T follicular helper cell (primary cell): Measurements from ENCODE around the gene MRPL55.
A peak's percentile ranks its signal among the peaks of the same experiment; 100 is the strongest.

Experiments
- DNase-seq: peaks from one replicate; pipeline ENCODE4 v3.0.0-alpha.2; 2020; ENCODE audit warnings: low read depth
- total RNA-seq, 2 experiments: gene quantifications; one replicate each; lab custom pipeline; 2026; lab: John Stamatoyannopoulos, UW

MRPL55 gene
- 22.2 to 27.1 reads per million in 2 experiments for total RNA-seq

DNA sequence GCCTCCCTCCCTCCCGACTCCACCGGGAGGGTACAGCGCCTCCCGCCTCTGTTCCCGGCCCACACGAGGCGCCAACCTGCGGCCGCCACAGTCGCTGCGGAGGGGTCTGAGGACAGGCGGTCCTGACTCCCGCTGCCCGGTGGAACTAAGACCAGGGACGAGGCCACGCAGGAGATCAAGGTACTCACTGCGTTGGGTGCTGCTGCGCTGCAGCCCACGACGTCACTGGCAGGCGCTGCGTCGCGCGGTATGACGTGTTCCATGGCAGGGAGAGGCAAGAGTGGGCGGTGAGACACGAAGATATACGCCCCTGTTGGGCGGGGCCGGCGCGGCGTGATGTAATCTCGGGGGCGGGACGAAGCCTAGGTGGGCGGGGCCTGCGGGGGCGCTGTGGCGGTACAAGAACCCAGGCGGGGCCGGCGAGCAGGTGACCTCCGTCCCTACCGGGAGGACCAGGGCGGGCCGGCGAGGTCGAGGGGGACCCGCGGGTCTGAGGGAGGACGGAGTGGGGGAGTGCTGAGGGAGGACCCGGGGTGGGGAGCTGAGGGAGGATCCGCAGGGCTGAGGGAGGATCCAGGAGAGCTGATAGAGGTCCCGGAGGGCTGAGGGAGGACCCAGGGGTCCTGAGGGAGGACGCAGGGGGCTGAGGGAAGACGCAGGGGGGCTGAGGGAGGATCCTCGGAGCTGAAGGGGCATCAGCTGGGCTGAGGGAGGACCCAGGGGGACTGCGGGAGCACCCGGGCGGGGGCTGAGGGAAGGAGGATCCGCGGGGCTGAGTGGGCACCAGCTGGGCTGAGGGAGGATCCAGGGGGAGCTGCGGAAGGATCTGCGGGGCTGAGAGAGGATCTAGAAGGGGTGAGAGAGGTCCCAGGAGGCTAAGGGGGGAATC lies at the start of gene MRPL55:
MRPL55 (minus strand) TSS at position 227 of the 889 bp plus-strand sequence. CDS start 1,039 bp downstream, outside the sequence.
- DNase-seq, result peak; percentile 97

DNA sequence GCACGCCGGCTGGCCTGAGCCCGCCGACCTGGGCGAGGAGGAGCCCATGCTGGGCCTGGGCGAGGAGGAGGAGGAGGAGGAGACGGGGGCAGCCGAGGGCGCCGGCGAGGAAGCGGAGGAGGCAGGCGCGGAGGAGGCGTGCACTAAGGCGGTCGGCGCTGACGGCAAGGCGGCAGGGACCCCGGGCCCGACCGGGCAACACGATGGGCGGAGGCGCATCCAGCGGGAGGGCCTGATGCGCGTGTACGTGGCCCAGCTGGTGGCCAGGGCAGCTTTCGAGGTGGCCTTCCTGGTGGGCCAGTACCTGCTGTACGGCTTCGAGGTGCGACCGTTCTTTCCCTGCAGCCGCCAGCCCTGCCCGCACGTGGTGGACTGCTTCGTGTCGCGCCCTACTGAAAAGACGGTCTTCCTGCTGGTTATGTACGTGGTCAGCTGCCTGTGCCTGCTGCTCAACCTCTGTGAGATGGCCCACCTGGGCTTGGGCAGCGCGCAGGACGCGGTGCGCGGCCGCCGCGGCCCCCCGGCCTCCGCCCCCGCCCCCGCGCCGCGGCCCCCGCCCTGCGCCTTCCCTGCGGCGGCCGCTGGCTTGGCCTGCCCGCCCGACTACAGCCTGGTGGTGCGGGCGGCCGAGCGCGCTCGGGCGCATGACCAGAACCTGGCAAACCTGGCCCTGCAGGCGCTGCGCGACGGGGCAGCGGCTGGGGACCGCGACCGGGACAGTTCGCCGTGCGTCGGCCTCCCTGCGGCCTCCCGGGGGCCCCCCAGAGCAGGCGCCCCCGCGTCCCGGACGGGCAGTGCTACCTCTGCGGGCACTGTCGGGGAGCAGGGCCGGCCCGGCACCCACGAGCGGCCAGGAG lies 49.3 kb upstream of the MRPL55 start:
- DNase-seq, result no peak

DNA sequence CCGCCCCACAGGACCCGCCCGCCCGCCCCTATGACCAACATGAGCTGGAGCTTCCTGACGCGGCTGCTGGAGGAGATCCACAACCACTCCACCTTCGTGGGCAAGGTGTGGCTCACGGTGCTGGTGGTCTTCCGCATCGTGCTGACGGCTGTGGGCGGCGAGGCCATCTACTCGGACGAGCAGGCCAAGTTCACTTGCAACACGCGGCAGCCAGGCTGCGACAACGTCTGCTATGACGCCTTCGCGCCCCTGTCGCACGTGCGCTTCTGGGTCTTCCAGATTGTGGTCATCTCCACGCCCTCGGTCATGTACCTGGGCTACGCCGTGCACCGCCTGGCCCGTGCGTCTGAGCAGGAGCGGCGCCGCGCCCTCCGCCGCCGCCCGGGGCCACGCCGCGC lies 48.6 kb upstream of the MRPL55 start:
- no peak for DNase-seq

DNA sequence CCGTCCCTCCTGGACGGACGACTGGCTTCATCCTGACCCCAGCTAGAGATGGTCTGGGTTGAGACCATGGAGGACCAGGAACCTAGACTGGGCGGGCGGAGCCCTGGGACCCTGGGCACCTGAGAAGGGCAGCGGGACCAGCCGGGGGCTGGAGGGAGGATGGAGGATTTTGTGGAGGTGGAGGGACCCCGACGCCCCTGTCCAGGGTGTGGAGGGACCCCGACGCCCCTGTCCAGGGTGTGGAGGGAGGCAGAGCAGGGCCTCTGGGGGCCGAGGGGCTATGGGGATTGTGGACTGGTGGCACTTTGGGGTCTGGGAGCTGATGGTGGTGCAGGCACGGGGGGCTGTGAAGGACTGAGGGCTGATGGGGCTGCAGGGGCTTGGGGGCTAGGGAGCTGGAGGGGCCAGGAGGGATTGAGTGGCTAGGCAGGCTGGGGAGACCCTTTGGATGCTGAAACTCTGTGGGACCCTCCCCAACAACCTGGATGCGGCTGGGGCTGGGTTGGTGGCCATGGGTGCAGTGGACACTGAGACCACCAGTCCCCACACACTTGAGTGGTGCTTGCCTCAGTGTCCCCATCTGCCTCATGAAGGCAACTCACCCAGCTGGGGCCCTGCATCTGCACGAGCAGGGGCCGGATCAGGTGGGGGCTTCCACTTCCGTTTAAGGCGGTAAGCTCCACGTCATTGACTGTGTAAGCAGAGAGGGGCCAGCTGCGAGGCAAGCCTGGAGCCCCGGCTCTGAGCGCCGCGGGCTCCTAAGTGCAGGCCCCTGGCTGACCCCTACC lies 48.0 kb upstream of the MRPL55 start:
- DNase-seq, result no peak

GRCh38 chr1:228156515-228156881 lies 47.4 kb upstream of the MRPL55 start:
- DNase-seq, result no peak

DNA sequence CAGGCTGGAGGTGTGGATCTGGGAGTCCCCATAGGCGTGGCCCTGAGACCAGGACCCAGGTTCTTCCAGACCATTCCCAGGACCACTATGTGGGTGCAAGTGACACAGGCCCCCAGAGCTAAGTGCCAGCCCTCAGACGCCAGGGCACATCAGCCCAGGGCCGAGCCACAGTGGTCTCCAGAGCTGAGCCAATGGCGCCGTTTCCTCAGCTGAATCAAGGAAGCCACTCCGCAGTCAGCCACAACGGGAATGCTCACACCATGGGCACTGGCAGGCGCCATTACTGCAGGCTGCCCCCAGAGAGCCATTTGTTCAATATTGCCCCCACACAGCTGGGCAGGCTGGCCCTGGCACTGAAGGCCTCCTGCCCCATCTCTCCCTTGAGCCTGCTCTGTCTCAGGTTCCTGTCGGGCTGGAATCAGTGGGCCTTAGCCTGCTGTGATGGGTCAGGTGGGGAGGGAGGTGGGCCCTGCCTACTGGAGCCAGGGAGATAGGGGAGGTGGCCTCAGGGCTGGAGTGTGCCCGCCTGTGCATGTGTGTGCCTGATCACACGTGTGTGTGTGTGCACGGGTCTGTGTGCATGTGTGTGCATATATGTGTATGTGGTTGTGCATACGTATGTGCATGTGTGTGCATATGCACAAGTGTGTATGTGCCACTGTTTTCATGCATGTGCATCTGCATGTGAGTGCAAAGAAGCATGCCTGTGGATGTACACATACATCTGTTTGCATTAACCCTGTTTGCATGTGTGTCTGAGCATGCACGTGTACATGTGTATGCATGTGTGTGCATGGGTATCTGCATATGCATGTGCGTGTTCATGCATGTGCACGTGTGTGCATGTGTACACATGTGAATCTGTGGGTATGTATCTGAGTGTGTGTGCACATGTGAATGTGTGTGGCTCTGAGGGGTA lies 46.8 kb upstream of the MRPL55 start:
- DNase-seq, result no peak

DNA sequence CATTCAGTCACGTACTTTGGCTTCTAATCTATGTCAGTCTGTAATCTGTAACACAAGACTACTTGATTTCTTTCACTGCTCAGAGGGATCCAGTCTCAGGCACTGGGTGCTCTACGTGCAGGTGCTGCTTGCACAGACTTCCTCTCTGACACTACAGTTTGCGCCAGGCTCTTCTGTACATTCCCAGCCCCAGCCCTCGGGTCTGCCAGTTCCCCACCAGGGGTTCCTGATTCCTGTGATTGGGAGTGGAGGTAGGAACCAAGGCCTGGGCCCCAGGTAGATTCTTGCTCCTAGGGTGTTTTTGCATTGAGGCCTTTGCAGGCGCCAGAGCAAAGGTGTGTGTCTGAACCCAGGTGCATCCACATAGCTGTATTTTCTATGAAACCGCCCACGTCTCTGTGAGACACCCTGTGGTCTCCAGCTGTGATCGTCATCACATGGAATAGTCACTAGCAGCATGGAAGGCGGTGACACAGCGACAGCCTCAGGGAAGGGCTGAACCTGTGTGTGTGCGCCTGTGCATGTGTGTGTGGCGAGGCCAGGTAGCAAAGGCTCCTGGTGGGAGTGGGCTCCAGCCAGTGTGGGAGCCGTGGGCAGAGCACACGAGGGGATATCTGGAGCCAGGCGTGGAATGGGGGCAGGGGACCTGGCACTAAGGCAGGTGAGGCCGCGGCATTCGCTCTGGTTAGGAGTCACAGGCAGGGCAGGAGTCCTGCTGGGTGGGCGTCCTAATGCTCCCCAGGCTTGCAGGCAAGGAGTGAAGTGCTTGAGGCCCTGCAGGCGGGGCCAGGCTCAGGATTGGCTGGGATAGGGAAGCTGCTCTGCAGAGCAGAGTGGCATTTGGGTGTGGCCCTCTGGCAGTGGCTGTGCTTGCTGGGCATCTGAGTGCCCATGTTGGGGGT lies 45.8 kb upstream of the MRPL55 start:
- no peak for DNase-seq

GRCh38 chr1:228154021-228154669 lies 45.0 kb upstream of the MRPL55 start:
- no peak for DNase-seq

DNA sequence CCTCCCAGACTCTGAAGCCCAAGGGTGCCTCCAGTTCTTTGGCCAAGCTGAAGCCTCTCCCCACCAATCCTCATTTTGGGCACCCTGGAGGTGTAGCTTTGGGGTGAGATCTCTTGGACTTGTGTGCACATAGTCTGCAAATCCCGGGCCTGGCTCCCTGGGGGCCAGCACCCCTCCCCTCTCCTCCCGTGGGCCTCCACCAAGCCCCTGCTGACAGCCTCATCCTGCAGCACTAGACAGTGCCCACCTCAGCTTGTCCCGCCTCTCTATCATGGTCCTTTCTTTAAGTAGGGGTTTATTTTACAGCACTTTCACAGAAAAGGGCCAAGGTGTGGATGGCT lies 43.8 kb upstream of the MRPL55 start:
- DNase-seq, result no peak

GRCh38 chr1:228152097-228152917 lies 43.2 kb upstream of the MRPL55 start:
- no peak for DNase-seq

DNA sequence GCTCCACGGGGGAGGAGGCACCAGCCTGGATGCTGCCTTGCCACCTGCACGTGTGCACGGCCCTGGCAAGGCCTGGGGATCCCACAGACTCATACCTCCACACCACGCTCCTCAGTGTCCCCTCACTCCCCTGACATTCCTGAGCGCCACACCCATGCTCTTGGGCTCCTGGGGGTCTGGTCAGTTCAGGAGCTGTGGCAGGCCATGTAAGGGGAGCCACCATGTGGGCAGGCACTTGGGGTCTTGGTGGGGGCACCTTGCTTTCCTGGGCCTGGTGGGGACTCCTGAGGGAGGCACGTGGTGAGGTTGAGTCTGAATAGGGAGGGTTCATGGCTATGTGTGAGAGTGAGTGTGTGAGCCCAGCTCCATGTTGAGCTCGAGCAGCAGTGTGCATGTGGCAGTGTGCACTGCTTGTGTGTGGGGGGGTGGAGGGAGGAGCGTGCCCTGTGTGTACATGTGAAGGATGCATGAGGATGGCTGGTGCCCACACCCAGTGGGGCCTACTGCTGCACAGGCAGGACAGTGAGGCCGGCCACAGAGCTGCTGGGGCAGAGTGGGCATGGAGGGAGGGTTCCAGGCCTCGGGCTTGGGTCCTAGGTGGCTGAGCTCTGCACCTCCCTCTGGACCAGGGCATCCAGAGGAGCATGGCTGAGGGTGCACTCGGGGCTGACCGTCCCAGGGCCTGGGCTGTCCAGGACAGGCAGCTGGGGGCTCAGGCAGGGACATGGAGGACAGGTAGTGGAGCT lies 42.3 kb upstream of the MRPL55 start:
- DNase-seq, result no peak

- no peak for DNase-seq
These were observed 41.5 kb upstream of the MRPL55 start for GRCh38 chr1:228150461-228151179.

- DNase-seq, result no peak
These were observed 41.0 kb upstream of the MRPL55 start for GRCh38 chr1:228150120-228150460.

DNA sequence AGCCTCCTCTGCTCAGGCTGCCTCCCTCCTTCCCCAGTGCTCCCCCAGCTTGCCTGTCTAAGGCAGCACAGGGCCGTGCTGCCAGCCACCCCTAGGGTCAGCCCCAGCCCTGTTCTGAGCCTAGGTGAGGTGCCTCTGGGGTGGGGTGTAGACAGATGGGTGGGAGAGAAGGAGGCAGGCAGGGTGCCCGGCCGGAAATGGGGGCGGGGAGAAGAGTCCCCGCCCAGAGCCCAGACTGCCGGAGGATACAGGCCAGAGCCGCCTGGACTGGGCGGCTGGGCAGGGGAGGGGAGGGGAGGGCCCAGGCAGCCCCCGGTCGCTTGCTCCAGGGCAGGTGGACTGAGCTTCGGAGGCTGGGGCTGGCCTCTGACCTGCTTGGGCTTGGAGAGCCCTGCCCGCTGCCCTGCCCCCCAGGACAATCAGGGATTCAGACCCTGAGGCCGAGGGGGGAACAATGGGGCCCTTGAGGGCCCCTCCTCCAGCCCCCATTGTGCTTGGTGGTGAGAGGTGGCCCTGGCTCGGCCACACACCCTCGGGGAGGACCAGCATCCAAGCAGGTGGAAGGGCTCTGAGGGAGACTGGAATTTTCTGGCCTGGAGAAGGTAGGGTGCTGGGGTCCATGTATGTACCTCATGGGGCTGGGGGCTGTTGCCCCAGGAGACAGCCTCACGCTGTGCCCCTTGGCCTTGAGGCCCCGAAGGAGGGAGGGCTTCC lies 40.5 kb upstream of the MRPL55 start, which contains the start of gene GJC2:
GJC2 (plus strand) TSS at position 525 of the 714 bp plus-strand sequence. CDS start 7,829 bp downstream, outside the sequence.
- DNase-seq, result no peak

- DNase-seq, result no peak
These were observed 39.9 kb upstream of the MRPL55 start for GRCh38 chr1:228148935-228149405.

DNA sequence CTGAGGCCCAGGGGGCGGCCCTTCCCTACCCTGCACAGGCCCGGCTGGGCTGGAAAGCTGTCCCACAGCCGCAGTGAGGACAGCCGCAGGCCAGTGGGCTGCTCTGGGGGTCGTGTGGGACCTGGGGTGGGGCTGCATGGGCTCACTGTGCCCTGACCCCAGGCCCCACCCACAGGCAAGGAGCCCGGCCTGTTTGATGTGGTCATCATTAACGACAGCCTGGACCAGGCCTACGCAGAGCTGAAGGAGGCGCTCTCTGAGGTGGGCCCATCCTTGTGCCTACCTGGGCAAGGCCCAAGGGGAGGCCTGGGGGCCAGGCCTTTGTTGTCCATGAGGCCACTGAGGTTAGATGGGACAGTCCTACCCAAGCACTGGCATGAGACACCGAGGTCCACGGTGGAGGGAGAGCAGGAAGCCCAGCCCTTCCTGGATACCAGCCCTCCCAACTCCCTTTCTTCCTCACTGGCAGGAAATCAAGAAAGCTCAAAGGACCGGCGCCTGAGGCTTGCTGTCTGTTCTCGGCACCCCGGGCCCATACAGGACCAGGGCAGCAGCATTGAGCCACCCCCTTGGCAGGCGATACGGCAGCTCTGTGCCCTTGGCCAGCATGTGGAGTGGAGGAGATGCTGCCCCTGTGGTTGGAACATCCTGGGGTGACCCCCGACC lies 39.2 kb upstream of the MRPL55 start:
- DNase-seq, result no peak
